ENCODE data around the gene ACER2.
"Not testable (repeated sequence)": the region's sequence is repeated elsewhere in the genome, so short reads cannot be mapped to it uniquely, and the experiment has no call there.

The ACER2 gene

DNA sequence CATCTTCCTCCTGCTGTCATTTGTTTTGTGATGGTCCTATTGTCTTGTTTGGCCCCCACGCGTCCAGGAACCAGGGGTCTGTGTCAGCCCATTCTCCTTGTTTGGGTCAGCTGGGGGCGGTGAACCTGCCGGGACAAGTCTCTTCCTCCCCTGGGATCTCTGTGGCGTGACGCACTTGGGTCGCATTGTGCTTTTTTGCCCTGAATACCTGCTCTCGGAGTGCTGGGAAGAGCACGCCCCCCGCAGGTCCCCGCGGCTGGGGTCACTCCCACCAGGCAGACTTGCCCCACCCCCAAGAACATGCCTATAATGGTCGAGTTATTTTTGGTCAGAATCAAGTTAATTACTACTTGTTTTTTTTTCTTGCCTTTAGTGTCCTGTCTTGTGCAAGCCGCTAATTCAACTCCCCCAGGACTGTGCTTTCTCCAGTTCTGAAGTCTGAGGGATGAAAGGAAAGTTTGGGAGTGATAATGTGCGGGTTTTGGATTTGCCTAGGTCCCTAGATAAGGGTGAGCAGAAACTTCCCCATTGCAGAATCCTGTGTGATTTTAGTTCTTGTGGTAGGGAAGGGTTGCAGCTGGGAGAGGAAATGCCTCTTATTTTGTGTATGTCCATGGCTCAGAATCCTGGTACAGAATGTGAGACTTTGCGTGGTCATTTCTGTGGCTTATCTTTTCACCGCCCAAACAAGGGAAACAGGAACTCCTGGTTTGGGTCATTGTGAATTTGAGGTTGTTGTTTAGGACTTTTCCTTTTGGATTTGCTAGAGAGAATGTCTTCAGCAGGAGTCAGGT is 789 bp downstream of the ACER2 start:
- DNase-seq = peak in 1 of 2 donors; percentile 29

DNA sequence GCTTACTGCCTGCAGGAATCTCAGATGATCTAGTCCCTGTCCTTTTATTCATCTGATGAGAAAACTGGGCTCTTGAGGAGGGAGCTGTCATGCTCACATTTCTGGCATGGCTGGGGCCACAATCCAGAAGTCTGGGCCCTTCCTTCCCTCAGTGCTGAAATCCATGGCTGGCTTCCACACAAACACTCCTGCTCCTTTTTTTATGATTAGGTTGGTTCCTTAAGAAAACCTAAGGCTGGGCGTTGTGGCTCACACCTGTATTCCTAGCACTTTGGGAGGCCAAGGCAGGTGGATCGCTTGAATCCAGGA is 1.3 kb downstream of the ACER2 start:
- DNase-seq = no peak

GRCh38 chr9:19410594-19410993 is 1.8 kb downstream of the ACER2 start:
- no peak for DNase-seq

DNA sequence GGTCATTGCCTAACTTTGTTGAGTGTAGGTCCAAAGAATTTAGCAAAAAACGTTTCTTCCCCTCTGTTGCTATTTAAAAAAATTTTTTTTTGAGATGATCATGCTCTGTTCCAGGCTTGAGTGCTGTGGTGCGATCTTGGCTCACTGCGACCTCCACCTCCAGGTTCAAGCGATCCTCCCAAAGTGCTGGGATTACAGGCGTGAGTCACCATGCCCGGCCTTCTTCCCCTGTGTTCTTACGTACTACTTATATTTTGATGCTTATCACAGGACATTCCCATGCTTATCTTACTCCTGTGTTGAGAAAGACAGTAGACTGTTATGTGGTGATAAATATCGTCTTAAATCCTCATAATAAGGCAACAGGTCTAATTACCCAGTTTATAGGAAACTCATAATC is 2.5 kb downstream of the ACER2 start:
- DNase-seq = no peak

DNA sequence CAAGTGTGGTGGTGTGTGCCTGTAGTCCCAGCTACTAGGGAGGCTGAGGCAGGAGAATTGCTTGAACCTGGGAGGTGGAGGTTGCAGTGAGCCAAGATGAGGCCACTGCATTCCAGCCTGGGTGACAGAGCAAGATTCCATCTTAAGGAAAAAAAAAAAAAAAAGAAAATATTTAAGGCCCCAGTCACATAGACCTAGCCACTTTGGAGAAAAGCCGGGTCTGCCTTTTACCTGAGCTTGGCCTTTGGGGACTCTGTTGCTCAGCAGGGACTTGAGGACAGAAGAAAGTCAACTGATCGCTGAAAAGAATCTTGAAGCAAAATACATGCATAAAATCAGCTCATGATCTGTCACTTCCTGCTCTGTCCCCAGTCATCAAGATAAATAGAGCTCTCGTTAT is 4.6 kb downstream of the ACER2 start:
- not testable (repeated sequence) for DNase-seq

GRCh38 chr9:19416143-19416542 is 7.3 kb downstream of the ACER2 start:
- no peak for DNase-seq

DNA sequence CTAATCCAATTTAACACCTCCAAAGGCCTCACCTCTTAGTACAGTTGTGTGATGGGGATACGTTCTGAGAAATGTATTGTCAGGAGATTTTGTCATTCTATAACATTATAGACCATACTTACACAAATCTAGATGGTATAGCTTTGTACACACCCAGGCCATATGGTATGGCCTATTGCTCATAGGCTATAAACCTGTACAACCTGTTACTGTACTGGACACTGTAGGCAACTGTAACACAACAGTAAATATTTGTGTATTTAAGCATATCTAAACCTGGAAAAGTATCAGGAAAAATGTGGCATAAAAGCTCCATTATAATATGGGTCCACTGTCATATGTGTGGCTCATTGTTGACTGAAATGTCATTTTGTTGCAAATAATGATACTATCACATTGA is 12.1 kb downstream of the ACER2 start:
- no peak for DNase-seq

GRCh38 chr9:19423163-19423562 is 14.4 kb downstream of the ACER2 start:
- DNase-seq = no peak

DNA sequence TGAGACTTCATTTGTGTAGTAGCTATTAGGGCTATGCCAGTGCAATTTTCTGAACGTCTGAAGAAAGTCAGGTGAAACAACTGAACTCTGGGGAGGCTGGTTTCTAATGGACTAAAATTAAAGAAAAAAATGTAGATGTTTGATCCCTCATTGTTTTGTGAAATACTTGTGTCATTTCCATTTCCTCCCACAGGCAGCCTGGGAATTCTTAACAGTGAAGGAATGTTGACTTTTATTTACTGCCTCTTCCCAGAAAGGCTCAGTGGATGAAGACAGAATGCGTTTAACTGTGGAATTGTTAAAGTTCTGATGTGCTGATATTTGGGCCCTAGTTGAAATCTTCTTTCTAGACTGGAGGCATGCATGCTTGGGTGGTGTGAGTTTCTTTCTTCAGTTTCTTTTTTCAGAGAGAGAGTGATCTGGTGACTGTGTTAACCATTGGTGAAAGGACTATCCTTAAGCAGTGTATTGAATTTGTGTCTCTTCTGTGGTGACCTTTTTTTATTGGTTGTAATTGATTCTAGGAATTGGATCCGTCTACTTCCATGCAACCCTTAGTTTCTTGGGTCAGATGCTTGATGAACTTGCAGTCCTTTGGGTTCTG is 15.5 kb downstream of the ACER2 start:
- no peak for DNase-seq

DNA sequence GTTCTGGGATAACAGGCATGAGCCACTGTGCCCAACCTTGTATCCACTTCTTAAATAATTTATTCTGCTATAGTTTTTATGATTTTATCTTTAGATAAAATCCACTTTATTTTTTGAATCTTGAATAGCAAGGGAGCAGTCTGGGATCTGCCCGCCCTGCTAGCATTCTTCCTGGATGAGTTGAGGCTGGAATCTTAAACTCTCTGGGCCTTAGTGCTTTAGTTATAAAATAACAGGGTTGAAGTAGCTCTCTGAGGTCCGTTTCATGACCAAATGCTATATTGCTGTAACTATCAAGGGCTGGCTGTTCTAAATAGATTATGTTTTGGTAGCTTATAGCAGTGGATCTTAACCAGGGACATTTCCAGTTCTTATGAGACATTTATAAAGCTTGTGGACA is 20.8 kb downstream of the ACER2 start:
- no peak for DNase-seq

DNA sequence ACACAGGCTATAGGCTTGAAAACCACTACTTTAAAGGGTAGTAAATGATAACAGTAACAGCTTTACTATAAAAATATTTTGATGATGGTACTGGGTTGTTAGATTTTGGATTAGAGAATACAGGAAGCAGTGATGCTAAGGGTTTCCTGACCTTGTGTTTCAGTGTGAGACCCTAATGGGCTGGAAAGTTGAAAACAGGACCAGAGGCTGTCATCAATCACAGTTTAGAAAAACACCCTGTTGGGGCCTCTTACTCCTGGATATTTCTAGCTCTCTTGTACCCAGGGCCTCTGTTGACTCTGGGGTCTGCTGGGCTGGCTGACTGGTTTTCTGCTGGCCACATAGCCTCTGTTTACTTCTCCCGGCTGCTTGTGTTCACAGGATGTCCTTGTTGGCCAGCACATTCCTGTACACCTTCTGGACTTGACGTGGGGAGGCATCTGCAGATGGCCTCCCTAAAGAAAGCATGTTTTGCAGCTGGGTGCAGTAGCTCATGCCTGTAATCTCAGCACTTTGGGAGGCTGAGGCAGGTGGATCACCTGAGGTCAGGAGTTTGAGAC is 21.5 kb downstream of the ACER2 start:
- no peak for DNase-seq

DNA sequence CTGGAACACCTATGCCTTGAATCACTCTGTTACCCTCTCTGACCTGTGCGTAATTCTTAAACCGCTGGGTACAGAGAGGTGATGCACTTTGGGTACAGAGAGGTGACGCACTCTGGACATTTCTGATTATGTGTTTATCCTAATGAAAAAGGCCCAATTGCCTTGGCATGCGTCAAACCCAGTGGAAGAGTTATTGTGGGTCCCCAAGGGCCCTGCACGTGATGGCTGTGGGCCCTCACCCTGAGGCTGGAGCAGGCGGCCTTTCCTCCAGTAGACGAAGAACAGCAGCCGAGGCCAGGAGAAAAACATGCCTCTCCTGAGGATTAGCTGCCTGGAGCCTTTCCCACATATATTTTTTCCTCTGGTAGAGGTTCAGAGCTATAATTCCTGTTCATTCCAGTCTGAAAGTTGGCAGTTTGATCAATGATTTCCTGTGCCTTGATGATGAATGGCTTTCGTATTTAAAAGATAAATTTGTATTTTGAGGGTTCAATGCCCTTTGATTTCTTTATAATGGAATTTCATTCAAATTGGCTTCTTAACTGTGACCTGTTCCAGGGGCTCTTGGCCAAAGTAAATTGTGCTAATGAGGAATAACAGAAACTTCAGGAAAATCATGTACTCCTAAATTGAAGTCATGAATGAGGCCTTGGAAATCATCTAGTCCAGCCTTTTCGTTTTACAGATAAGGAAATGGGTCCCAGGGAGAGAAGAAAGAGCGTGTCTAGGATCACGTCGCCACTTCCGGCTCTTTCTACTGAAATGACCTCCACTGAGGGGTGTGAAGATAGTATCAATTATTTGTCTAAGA is 22.8 kb downstream of the ACER2 start:
- no peak for DNase-seq

- no peak for DNase-seq
These were observed 23.7 kb downstream of the ACER2 start for GRCh38 chr9:19432473-19432872.

DNA sequence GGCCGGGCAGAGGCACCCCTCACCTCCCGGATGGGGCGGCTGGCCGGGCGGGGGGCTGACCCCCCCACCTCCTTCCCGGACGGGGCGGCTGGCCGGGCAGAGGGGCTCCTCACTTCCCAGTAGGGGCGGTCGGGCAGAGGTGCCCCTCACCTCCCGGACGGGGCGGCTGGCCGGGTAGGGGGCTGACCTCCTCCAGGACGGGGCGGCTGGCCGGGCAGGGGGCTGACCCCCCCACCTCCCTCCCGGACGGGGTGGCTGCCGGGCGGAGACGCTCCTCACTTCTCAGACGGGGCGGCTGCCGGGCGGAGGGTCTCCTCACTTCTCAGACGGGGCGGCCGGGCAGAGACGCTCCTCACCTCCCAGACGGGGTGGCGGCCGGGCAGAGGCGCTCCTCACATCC is 24.9 kb downstream of the ACER2 start:
- DNase-seq = not testable (repeated sequence)

- no peak for DNase-seq
These were observed 31.6 kb downstream of the ACER2 start for GRCh38 chr9:19440376-19440775.

GRCh38 chr9:19440823-19441580 is 32.2 kb downstream of the ACER2 start:
- DNase-seq = no peak

GRCh38 chr9:19441730-19442129 is 32.9 kb downstream of the ACER2 start:
- DNase-seq = peak in 1 of 2 donors; percentile 24

GRCh38 chr9:19442240-19442639 is 33.4 kb downstream of the ACER2 start:
- DNase-seq = no peak

GRCh38 chr9:19445452-19445851 is 36.6 kb downstream of the ACER2 start:
- DNase-seq = no peak

- no peak for DNase-seq
These were observed 37.6 kb downstream of the ACER2 start for GRCh38 chr9:19446361-19446861.

DNA sequence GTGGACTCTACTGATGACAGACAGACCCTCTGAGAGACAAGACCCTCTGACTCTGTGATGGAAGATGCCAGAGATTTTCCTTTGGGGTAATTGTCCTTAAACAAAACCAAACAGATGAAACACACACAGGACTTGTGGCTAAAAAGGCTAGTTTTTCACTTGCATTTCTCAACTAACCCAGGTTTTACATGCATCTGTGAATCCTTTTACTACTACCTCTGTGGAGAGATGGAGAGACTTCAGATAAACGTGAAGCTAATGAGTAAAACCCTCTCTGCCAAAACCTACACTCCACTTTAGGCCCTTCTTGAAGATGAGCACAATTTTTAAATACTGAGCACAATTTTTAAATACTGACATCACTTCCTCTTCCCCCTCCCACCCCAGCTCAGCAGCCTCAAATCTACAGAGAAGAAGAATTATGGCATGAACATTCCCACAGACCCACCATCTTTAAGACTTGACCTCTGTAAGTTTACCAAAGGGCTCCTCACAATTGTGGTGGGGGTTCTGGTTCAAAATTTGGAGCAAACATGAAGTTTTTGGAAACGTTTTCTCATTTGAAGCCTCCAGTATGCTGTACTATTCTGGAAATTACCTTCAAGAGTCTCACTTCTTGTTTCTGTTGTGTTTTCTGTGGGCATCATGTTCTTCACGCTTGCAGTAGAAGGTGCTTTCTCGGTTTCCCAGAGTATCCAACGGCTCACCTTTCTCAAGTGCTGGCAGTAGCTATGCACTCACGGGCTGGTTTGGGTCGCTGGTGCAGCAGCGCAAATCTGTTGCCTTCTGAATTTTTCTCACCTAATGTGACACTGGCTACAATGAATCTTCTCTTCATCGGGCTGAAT is 42.7 kb downstream of the ACER2 start:
- peak in 1 of 2 donors; percentile 18 for DNase-seq

DNA sequence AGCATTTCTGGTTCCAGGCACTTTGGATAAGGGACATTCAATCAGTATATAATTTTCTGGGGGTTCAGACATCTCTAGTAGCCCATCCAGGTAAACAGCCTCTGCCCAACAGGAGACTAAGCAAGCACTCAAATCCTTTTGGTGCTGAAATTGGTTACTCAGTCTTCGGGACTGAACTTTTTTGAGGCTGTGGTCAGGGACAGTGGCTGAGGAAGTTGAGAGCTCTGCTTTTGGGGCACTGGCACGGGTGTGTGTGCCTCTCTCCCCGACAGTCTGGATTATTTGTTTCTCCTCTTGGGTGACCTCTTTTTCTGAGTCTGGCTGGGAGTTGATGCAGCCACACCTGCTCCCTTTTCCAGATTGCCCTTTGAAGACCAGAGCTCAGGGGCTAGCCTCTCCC is 47.6 kb downstream of the ACER2 start:
- no peak for DNase-seq

All from CD4-positive, alpha-beta T cell treated with Interferon alpha-2 for 1 hour (primary cell).